HG03060 (cell line): ENCODE measurements around the gene TRABD2A.

Experiments
- ATAC-seq: cut with Tn5 transposase; IDR thresholded peaks from one replicate; pipeline ENCODE4 v1.9.1; 2021; ENCODE audit warnings: low read depth, moderate number of reproducible peaks; ENCODE audit not compliant: unreplicated experiment

TRABD2A gene

GRCh38 chr2:84856787-84857186, 24.1 kb downstream of the TRABD2A start:
- peak; percentile 47 for ATAC-seq

DNA sequence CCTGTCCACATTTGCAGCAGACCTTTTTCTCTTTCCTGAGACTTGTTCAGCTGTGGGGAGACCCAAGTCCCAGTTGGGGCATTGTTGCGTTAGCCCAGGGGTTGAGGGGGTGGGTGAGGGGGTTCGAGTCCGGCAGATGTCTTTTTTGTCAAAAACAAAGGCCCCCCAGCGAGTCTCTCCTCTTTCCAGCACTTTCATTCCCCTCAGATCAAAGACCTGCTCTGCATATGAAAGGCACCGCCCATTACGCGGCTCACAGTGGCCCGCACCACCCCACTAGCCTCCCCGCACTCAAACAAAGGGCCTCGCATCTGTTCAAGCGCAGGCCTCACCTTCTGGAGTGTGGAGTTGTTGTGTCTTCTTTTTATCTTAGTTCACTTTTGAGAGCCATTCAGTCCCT, 25.2 kb downstream of the TRABD2A start:
- no peak for ATAC-seq

DNA sequence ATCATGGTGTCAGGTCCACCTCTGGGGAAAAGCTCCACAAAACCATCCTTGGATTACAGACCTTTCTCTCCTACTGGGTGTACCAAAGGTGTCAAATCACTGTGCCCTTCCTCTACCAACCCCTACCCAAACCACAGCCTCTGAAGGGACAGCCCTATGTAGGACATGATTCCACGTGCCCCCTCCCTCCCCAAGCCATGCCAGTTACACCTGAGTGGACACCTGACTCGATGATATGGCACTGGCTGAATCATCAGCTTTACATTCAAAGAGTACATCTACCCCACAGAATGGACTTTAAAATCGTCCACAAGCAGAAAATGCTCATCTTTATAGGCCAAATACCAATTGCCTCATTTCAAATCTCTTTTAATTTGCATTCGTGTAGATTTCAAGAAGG, 26.0 kb downstream of the TRABD2A start:
- ATAC-seq = no peak

DNA sequence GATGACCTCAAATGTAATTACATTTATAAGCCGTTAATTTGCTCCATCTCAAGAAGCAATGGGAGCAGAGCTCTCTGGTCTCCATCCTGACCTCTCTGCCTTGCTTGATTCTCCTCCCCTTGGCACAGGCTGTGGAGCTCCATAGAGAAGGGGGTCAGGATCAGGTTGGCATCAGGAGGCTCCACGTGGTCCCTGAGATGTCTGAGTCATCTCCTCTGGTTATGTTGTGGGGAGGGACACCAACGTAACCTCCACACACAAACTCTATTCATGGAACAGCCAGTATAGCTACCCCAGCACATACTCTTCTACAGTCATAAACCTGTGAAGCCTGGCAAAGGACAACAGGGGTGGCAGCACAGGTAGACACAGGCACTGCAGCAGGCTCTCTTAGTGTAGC, 29.0 kb downstream of the TRABD2A start:
- no peak for ATAC-seq

DNA sequence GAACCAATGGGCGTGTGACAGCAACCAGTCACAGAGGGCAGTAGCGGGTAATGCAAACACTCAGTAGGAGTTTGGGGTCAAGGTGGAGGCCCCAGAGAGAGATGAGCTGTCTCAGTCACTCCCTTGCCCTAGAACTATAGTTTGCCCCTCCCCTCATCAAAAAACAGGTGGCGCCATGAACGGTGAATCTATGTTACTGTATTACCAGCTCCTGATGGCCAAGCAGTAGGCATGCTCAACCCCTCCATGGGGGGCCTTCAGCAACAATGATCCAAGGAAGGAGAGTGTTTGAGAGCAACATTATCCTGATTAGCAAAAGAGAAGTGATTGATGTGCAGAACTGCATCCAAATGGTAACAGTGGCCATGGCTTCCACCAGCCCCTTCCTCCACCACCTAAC, 30.4 kb downstream of the TRABD2A start:
- ATAC-seq = no peak

DNA sequence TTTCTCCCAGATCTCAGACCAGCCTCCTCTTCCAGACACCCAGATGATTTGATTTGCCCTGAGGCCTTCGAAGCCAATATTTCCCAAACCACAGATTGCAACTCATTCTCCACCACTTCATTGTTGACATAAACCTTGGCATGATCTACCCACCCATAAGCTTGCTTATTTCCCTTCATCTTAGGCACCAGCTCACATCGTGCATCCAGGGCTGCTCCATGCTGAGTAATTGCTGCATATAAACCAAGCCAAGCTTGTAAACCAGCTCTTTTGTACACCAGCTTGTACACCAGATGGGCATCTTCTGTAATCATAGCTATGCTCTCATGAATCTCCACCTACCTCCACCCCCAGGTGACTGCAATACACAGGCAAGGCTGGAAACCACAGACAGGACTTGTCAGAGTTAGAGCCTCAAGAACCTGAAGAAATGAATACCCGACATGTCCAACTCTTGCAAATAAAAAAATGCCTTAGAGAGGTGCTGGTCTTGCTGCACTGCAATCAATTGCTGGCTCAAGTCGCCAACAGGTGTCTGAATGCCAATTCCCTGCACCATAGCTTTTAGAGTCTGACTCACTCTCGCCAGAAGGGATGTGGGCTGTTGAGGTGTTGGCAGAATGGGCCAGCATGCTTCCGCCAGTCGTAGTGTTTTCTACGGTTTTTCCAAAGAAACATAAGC, 31.5 kb downstream of the TRABD2A start:
- ATAC-seq = no peak

DNA sequence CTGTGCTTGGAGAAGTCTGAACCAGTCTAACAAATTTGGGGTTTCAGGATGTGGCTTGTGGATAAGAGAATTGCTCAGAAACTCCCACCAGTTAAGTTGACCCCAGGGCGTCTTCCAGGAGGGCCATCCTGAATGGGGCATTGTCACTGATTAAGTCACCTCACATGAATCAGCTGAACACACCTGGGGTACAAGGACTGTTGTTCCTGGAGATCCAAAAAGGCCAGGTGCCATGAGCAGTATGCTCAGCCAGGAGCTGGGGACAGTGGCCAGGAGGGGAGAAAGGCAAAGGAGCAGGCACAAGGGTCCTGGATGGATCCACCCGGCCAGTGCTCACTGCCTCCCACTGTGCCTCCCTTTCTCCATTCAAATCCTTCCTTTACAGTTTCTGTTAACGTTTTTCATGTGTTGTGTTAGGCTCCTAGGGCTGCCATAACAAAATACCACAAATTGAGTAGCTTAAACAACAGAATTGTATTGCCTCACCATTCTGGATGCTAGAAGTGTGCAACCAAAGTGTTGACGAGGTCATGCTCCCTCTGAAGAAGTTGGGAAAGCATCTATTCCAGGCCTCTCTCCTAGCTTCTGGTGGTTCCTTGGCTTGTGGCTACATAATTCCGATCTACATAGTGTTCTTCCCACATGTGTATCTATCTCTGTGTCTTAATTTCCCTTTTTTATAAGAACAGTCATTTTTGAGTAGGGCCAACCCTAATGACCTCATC, 33.4 kb downstream of the TRABD2A start:
- no peak for ATAC-seq

GRCh38 chr2:84846741-84847142, 34.1 kb downstream of the TRABD2A start:
- ATAC-seq = no peak

DNA sequence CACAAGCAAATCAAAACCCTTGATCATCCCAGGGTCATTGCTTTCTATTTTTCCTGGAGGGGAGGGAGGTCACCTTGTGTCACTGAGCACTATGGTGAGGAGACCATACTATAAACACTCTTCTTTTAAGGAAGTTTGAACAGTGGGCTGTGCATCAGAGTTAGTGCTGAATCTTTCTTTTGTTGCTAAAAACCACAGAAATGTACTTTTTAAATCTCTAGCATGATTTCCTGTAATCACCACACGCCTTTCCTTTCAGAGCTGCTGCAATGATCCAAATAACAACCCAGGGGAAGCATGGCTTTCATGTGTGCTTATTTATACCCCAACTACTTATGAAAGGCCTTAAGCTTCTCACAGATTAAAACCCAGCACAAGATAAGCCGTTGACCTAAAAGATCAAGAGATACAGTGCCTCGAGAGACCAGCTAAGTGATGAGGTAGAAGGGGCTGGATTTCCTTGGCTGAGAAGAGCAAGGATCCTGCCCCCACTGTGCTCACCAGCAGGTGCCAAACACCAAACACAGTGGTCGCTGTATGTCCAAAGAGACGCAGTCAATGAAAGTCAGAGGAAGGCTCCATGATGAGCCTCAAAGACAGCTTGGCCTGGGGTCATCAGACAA, 34.7 kb downstream of the TRABD2A start:
- ATAC-seq = no peak

DNA sequence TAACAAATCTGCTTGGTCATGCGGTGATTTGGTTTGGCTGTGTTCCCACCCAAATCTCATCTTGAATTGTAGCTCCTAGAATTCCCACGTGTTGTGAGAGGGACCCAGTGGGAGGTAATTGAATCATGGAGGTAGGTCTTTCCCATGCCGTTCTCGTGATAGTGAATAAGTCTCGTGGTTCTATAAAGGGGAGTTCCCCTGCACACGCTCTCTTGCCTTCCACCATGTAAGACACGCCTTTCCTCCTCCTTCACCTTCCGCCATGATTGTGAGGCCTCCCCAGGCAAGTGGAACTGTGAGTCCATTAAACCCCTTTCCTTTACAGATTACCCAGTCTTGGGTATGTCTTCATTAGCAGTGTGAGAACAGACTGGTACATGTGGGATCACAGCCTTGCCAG, 36.7 kb downstream of the TRABD2A start:
- ATAC-seq = no peak

DNA sequence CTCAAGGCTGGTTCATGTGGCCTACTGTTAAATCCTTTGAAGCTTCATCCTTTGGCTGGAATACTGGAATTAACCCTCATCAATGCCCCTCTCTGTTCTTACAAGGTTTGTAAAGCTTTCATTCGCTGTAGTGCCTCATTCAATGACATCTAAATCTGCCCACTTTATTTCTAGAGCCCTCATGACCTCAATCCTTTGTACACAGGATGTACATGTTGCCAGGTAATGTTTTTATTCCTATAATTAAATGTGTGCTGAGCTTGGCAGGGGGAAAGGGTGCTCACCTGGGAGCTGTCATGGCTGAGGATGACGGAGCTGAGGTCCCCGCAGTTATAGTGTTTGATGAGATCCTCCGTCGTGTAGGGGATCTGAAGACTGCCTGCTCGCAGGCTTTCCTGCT, 39.3 kb downstream of the TRABD2A start:
- ATAC-seq = no peak

DNA sequence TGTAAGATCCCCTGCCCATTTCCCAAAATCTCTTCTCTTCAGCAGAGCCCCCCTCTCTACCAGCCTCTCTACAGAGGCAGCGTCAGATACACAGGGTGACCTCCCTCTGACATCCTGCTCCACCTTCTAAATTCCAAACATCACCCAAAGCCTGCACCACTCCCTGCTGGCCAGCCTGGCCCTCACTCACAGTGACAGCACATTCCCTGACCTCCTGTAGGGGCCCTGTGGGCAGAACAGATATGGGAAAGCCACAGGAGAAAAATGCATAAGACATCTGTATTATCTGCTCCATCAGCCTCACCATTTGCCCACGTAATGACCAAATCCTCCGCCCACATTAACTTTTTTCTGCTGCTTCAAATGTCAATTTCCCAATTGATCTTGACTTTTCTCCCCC, 40.6 kb downstream of the TRABD2A start:
- ATAC-seq = no peak

GRCh38 chr2:84839851-84840250, 41.0 kb downstream of the TRABD2A start:
- ATAC-seq = no peak

DNA sequence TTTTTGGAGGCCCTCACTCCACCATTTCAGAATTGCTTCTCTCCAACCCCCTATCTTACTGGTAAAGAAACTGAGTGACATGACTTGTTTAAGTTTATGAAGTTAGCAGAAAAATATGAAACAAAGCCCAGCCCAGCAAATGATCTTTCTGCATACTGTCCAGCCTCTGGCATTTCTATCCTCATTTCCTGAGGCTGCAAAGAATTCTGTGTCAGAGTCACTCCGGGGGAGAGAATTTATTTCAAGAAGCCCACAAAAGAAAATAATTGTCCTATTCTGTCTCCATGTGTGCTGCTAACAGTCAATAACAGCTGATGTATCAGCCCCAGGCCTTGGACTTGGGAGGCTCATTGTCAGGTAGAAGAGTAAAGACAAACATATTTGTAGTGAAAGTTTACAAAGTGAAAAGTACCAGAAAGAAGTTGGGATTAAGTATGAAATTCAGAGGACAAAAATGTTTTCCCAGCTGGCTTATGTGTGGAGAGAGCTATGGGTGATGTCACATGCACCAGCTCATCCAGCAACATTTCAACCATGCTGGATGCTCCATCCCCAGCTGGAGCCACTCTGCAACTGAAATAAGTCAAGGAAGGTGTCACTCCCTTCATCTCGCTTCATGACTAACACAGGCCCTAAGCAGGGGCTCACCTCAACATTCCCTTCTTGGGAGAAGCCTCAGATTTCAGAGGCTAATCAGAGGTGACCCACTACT, 42.3 kb downstream of the TRABD2A start:
- no peak for ATAC-seq

- no peak for ATAC-seq
Measured at GRCh38 chr2:84836215-84836614, 44.7 kb downstream of the TRABD2A start.

DNA sequence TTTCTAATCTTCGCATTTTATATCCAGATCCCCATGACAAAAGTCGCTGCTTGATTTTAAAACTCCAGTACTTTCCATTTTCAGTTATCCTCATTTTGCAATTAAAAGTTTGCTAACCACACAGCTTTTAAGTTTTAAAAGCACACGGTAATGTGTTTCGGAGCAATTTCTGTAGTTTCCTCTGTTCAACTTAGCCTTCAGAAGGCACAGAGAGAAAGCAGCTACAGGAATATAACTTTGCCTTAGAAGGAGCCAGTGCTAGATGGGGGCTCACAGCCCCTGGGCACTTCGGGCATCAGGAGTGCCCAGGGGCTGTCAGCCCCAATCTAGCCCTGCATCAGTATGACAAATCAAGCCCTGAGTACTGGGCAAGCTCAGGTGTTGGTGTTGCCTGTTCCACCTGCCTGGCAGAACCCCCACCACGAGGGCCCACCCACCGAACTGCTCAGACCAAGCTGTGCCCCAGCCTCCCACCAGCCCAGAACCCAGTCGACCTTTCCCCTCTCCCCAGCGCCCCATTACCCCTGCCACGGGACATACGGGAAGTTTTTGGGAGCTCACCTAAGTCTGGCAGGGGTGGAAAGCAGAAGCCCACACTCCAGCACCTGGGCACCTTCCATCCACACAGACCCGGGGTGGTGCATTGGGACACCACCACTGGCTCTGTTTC, 47.3 kb downstream of the TRABD2A start:
- ATAC-seq = no peak

- peak; percentile 66 for ATAC-seq
Measured at GRCh38 chr2:84832772-84833461, 48.0 kb downstream of the TRABD2A start.

DNA sequence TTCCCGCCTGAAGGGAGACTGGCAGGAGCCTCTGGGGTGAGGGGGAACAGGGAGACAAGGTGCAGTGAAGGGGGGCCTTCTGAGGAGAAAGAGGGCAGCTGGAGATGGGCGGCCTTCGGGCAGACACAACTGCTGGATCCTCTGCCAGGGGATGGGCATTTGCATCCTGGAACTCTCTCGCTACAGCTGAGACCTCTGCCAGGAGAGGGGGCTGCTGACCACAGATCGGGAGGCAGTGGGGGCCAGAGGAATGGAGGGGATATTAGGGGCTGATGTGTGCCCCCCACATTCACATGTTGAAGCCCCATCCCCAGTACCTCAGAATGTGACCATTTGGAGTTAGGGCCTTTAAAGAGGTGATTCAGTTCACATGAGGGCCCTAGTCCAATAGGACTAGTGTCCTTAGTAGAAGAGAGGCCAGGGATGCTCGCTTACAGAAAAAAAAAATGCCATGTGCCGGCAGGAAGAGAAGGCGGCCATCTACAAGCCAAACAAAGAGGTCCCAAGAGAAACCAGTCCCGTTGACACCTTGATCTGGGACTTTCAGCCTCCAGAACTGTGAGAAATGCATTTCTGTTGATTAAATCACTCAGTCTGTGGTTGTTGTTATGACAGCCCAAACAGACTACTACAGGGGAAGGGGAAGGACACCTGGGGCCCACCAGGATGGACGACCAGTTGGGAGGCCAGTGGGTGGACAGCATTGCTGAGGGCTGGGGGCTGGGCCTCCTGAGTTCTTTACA, 50.0 kb downstream of the TRABD2A start:
- ATAC-seq = no peak

GRCh38 chr2:84830095-84830494, 50.8 kb downstream of the TRABD2A start:
- no peak for ATAC-seq
